NT2/D1 (cell line): ENCODE results near the gene PTPN22.
A peak's percentile ranks its signal among the peaks of the same experiment; 100 is the strongest.

Source experiments
- DNase-seq: peaks from one replicate; pipeline ENCODE4 v3.0.0-alpha.2; 2011; ENCODE audit warnings: low read depth, low spot score
- H3K27me3 ChIP-seq: 2 replicates; pipeline ENCODE4 v1.6.0; 2011; ENCODE audit warnings: mild to moderate bottlenecking; ENCODE audit not compliant: insufficient read length, insufficient read depth
- H3K36me3 ChIP-seq: 2 replicates; pipeline ENCODE4 v1.6.1; 2011; ENCODE audit warnings: mild to moderate bottlenecking, low read length, mixed read lengths; ENCODE audit not compliant: insufficient read depth, insufficient read length
- H3K4me1 ChIP-seq: 2 replicates; pipeline ENCODE4 v1.5.1; 2011; ENCODE audit not compliant: insufficient read depth, insufficient read length
- H3K4me3 ChIP-seq: 2 replicates; pipeline ENCODE4 v1.5.1; 2011; ENCODE audit warnings: low read depth; ENCODE audit not compliant: insufficient read length
- H3K9ac ChIP-seq: 2 replicates; pipeline ENCODE4 v1.6.0; 2011; ENCODE audit warnings: low read depth; ENCODE audit not compliant: insufficient read length
- H3K9me3 ChIP-seq: 2 replicates; pipeline ENCODE4 v1.5.1; 2011; ENCODE audit warnings: mild to moderate bottlenecking, low read length; ENCODE audit not compliant: insufficient read depth
- SUZ12 ChIP-seq: IDR thresholded peaks from 2 replicates; pipeline ENCODE4 v1.6.1; 2011; ENCODE audit not compliant: insufficient read length, insufficient read depth; ENCODE audit errors: extremely low read depth
- YY1 ChIP-seq: IDR thresholded peaks from 2 replicates; pipeline ENCODE4 v1.6.1; 2011; ENCODE audit not compliant: insufficient read length, insufficient read depth
- ZNF274 ChIP-seq: IDR thresholded peaks from 2 replicates; pipeline ENCODE4 v1.6.1; 2011; ENCODE audit warnings: mild to moderate bottlenecking, low read depth, low read length

The PTPN22 gene

DNA sequence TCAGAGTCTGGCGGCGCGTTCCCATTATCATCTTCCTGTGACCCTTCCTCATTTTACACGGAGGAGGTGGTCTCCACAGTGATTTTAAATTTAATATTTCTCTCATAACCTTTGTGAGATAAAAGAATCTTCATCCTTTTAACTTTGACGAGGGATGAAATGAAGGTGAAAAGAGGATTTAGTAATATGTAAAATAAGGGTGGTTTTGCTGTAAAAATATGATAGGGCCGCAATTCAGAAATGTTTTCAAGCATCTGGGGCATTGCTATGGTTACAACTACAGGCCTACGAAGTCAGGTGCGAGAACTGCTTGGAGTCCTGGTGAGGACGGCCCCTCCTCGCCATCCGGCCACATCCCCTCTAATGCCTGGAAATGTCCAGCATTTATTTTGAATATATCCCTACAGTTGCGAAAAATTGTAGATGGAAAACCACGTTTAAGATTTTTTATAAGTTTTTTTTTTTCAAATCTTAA is 58.8 kb downstream of the PTPN22 start:
- no peaks in the 10 kb centered on the region for H3K36me3 ChIP-seq
- peak; percentile 11 for DNase-seq
- peak overlapping the region; percentile 34 for H3K4me3 ChIP-seq
- H3K27me3 ChIP-seq: no peaks in the 10 kb centered on the region
- TF ChIP-seq SUZ12: no peak
- no peak for TF ChIP-seq YY1
- TF ChIP-seq ZNF274: no peak
- peak overlapping the region; percentile 27 for H3K9ac ChIP-seq
- H3K4me1 ChIP-seq: no peaks in the 10 kb centered on the region
- H3K9me3 ChIP-seq: no peaks in the 10 kb centered on the region

GRCh38 chr1:113811888-113812660 is 59.4 kb downstream of the PTPN22 start, which contains the start of gene RSBN1:
Gene RSBN1 (minus strand): TSS chr1:113812476. CDS start chr1:113812412, 64 bp downstream.
- peak; percentile 83 for TF ChIP-seq YY1
- no peak for TF ChIP-seq ZNF274
- no peak for TF ChIP-seq SUZ12

DNA sequence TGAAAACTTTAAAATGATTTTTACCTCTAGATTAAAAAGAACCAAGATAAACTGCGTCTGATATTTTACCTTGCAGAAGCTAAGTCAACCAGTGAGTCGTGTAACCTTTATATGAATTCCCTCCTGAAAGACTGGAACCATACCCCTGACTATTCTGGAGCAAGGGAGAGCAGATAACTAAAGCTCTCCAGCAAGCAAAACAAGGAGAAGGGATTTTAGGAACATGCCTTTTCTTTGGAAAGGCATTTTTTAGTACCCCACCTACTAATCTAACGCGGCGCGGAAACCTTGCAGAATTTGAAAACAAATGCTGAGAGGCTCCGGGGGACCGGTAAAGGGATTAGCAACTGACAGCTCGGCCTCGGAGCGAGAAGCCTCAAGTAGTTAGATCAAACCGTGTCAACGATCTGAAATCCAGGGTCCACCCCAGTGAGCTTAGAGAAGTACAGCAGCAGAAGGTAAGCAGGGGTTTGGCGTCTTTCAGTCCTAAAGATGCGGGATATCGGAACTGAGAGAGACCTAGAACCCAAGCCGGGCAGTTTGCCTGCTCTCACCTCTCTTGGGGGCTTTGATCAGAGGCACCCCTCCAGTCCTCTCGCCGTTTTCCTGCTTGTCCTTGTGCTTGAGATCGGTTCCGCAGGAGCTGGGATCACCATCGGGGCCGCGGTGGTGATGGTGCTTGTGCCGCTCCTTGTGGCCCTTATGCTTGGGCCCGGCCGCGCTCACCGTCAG is 60.2 kb downstream of the PTPN22 start:
- peak; percentile 52 for DNase-seq
- Histone ChIP-seq H3K4me1 (no peaks in the 10 kb centered on the region), H3K9ac (peak overlapping the region; percentile 98), H3K36me3 (no peaks in the 10 kb centered on the region), H3K9me3 (no peaks in the 10 kb centered on the region), H3K27me3 (no peaks in the 10 kb centered on the region), H3K4me3 (peak overlapping the region; percentile 97)
- TF ChIP-seq SUZ12: no peak
- no peak for TF ChIP-seq ZNF274
- no peak for TF ChIP-seq YY1

More at GRCh38 chr1:113811888-113812660, 59.4 kb downstream of the PTPN22 start, which contains the start of gene RSBN1:
- Histone ChIP-seq H3K9me3 (no peaks in the 10 kb centered on the region), H3K9ac (peak within 1 kb of the TSS; percentile 98), H3K4me1 (no peaks in the 10 kb centered on the region), H3K27me3 (no peaks in the 10 kb centered on the region), H3K36me3 (no peaks in the 10 kb centered on the region), H3K4me3 (peak within 1 kb of the TSS; percentile 97)
- DNase-seq: peak; percentile 100

GRCh38 chr1:113809670-113810602 is 61.6 kb downstream of the PTPN22 start:
- TF ChIP-seq ZNF274 (no peak), SUZ12 (no peak), YY1 (no peak)
- Histone ChIP-seq H3K4me1 (no peaks in the 10 kb centered on the region), H3K9ac (no peak overlapping the region), H3K4me3 (peak overlapping the region; percentile 97), H3K9me3 (no peaks in the 10 kb centered on the region), H3K36me3 (no peaks in the 10 kb centered on the region), H3K27me3 (no peaks in the 10 kb centered on the region)
- no peak for DNase-seq

DNA sequence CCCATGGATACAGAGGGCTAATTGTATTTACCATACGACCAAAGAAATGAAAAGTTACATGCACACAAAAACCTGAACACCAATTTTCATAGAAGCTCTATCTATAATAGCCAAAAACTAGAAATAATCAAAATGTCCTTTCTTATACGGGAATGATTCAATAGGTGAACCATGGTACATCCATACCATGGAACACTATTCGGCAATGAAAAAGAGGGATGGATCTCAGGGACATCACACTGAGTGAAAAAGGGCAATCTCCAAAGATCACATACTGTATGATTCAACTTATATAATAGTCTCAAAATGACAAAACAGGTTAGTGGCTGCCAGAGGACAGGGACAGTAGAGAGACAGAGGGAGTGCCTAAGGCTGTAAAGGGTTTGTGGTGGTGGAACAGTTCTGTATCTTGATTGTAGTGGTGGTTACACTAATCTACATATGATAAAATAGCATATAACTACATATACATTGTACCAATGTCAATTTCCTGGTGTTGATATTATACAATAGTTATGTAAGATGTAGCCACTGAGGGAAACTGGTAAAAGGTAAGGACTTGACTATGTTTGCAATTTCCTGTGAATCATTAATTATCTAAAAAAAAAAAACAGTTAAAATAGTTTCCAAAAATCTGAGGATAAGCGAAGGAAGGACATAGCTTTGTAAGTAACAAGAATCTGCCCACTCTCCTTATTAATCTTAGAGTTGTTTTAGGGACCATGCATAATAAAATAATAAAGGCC is 62.9 kb downstream of the PTPN22 start:
- Histone ChIP-seq H3K4me1 (no peaks in the 10 kb centered on the region), H3K9me3 (no peaks in the 10 kb centered on the region), H3K4me3 (no peak overlapping the region), H3K36me3 (no peaks in the 10 kb centered on the region), H3K27me3 (no peaks in the 10 kb centered on the region), H3K9ac (no peak overlapping the region)
- DNase-seq: no peak
- TF ChIP-seq ZNF274: no peak
- no peak for TF ChIP-seq YY1
- TF ChIP-seq SUZ12: no peak

GRCh38 chr1:113805639-113806038 is 65.9 kb downstream of the PTPN22 start:
- TF ChIP-seq SUZ12 (no peak), YY1 (no peak), ZNF274 (no peak)
- Histone ChIP-seq H3K9me3 (no peaks in the 10 kb centered on the region), H3K36me3 (no peaks in the 10 kb centered on the region), H3K4me3 (no peak overlapping the region), H3K9ac (no peak overlapping the region), H3K27me3 (no peaks in the 10 kb centered on the region), H3K4me1 (no peaks in the 10 kb centered on the region)
- no peak for DNase-seq
